Measurements from ENCODE around the gene SLC22A25. TPM values are rescaled to one million over a fixed set of nuclear protein-coding genes. Genes with fewer than 3 reads are reported as not detected.
"Not testable (repeated sequence)": the region's sequence is repeated elsewhere in the genome, so short reads cannot be mapped to it uniquely, and the experiment has no call there.

The SLC22A25 gene
- total and polyA plus RNA-seq, 3 donors from 2014 or later = not detected

DNA sequence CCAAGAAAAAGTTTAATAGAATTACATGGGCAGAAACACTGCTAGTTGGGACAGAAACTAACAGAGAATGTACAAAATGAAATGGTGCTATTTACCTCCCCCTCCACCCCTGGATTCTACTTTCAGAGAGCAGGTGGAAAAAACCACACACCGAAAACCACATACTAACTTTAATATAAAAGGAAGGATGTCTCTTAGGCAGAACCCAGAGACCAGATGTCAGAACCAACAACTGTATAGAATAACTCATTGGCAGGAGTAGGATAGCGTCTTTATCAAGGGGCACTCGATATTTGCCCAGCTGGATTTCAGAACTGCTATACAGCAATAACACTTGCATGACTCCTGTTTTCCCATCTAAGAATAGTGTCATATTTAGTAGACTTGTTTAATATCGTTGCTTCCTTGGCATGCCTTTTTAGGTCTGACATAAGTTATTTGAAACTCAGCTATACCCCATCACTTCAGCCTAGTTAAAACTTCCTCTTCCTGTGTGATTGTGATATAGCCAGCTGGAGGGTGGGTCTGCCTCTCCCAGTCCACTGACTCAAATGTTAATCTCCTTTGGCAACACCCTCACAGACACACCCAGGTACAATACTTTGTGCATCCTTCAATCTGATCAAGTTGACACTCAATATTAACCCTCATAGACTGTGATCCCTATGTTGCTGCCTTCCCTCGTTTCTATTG lies 1.2 kb downstream of the SLC22A25 start:
- H3K36me3 ChIP-seq (ENCODE audit: low read depth, missing control alignments) = no peaks in the 10 kb centered on the region
- no peaks in the 10 kb centered on the region for H3K9me3 ChIP-seq
- H3K27ac ChIP-seq = no peak overlapping the region
- intact Hi-C loops (cut with DNase I; ENCODE audit: low total_unique reads) = no loop called here
- no peak for DNase-seq
- no peaks in the 10 kb centered on the region for H3K27me3 ChIP-seq
- no peak overlapping the region for H3K4me3 ChIP-seq
- no peak for TF ChIP-seq CTCF (IDR thresholded peaks at IDR 0.05)
- TF ChIP-seq POLR2A (IDR thresholded peaks at IDR 0.05) = no peak
- 59 to 60% methylated on average over 5 of the region's 5 CpGs for WGBS, 2 donors
- H3K4me1 ChIP-seq = no peaks in the 10 kb centered on the region

GRCh38 chr11:63240791-63241379 lies 2.5 kb downstream of the SLC22A25 start:
- no peak overlapping the region for H3K4me3 ChIP-seq
- H3K36me3 ChIP-seq (ENCODE audit: low read depth, missing control alignments) = no peaks in the 10 kb centered on the region
- H3K27ac ChIP-seq = no peak overlapping the region
- H3K4me1 ChIP-seq = no peaks in the 10 kb centered on the region
- H3K9me3 ChIP-seq = no peaks in the 10 kb centered on the region
- DNase-seq = no peak
- H3K27me3 ChIP-seq = no peaks in the 10 kb centered on the region
- intact Hi-C loops (cut with DNase I; ENCODE audit: low total_unique reads) = no loop called here
- TF ChIP-seq CTCF (IDR thresholded peaks at IDR 0.05) (no peak), POLR2A (IDR thresholded peaks at IDR 0.05) (no peak)

DNA sequence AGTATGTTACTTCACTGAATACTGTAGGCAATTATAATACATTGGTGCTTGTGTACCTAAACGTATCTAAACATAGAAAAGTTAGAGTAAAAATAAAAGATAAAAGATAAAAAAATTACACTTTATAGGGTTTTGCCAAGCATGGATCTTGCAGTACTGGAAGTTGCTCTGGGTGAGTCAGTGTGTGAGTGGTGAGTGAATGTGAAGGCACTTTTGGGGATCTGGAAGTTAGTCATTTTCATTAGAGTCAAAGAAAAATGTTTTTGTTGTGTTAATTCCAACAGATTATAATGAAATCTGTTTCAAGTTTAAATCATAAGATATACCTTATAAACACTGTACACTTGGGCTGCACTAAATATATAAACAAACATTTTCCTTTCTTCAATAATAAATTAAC lies 3.3 kb downstream of the SLC22A25 start:
- Histone ChIP-seq H3K4me3 (no peak overlapping the region), H3K4me1 (no peaks in the 10 kb centered on the region), H3K9me3 (no peaks in the 10 kb centered on the region), H3K27me3 (no peaks in the 10 kb centered on the region), H3K27ac (no peak overlapping the region), H3K36me3 (ENCODE audit: low read depth, missing control alignments) (no peaks in the 10 kb centered on the region)
- TF ChIP-seq POLR2A (IDR thresholded peaks at IDR 0.05) (no peak), CTCF (IDR thresholded peaks at IDR 0.05) (no peak)
- WGBS, 2 donors = 18 to 32% methylated on average over 1 of the region's 1 CpG
- intact Hi-C loops (cut with DNase I; ENCODE audit: low total_unique reads) = no loop called here
- DNase-seq = no peak

GRCh38 chr11:63239254-63239653 lies 4.1 kb downstream of the SLC22A25 start:
- Histone ChIP-seq H3K27ac (no peak overlapping the region), H3K4me1 (no peaks in the 10 kb centered on the region), H3K9me3 (no peaks in the 10 kb centered on the region), H3K36me3 (ENCODE audit: low read depth, missing control alignments) (no peaks in the 10 kb centered on the region), H3K27me3 (no peaks in the 10 kb centered on the region), H3K4me3 (no peak overlapping the region)
- intact Hi-C loops (cut with DNase I; ENCODE audit: low total_unique reads) = no loop called here
- no peak for TF ChIP-seq CTCF (IDR thresholded peaks at IDR 0.05)
- no peak for TF ChIP-seq POLR2A (IDR thresholded peaks at IDR 0.05)
- no peak for DNase-seq

- no peaks in the 10 kb centered on the region for H3K36me3 ChIP-seq (ENCODE audit: low read depth, missing control alignments)
- intact Hi-C loops (cut with DNase I; ENCODE audit: low total_unique reads) = no loop called here
- no peak for DNase-seq
- no peaks in the 10 kb centered on the region for H3K9me3 ChIP-seq
- H3K4me1 ChIP-seq = no peaks in the 10 kb centered on the region
- H3K27ac ChIP-seq = no peak overlapping the region
- H3K4me3 ChIP-seq = no peak overlapping the region
- no peaks in the 10 kb centered on the region for H3K27me3 ChIP-seq
- TF ChIP-seq POLR2A (IDR thresholded peaks at IDR 0.05) = no peak
- TF ChIP-seq CTCF (IDR thresholded peaks at IDR 0.05) = no peak
Measured at GRCh38 chr11:63237413-63237812, 6.0 kb downstream of the SLC22A25 start.

DNA sequence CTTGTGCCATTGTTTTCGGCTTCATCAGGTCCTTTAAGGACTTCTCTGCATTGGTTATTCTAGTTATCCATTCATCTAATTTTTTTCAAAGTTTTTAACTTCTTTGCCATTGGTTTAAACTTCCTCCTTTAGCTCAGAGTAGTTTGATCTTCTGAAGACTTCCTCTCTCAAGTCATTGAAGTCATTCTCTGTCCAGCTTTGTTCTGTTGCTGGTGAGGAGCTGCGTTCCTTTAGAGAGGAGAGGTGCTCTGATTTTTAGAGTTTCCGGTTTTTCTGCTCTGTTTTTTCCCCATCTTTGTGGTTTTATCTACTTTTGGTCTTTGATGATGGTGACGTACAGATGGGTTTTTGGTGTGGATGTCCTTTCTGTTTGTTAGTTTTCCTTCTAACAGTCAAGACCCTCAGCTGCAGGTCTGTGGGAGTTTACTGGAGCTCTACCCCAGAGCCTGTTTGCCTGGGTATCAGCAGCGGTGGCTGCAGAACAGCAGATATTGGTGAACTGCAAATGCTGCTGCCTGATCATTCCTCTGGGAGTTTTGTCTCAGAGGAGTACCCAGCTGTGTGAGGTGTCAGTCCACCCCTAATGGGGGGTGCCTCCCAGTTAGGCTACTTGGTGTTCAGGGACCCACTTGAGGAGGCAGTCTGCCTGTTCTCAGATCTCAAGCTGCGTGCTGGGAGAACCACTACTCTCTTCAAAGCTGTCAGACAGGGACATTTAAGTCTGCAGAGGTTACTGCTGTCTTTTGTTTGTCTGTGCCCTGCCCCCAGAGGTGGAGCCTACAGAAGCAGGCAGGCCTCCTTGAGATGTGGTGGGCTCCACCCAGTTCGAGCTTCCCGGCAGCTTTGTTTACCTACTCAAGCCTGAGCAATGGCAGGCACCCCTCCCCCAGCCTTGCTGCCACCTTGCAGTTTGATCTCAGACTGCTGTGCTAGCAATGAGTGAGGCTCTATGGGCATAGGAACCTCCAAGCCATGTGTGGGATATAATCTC lies 7.6 kb downstream of the SLC22A25 start:
- DNase-seq; intact Hi-C loops (cut with DNase I; ENCODE audit: low total_unique reads); H3K9me3 ChIP-seq; H3K4me3 ChIP-seq; H3K27ac ChIP-seq; H3K4me1 ChIP-seq; H3K27me3 ChIP-seq; H3K36me3 ChIP-seq (ENCODE audit: low read depth, missing control alignments): not testable (repeated sequence)
- 83 to 90% methylated on average over 6 to 8 of the region's 8 CpGs for WGBS, 2 donors
